ENCODE measurements around the gene NCSTN.

The NCSTN gene

GRCh38 chr1:160342953-160343869, at the start of gene NCSTN, which contains the start of gene COPA:
Gene NCSTN (plus strand): TSS chr1:160343383. CDS start chr1:160343397, 14 bp downstream.
Gene COPA (minus strand): TSS chr1:160343250. CDS start chr1:160343170, 80 bp downstream.
- peak; percentile 100 for DNase-seq

- DNase-seq, result no peak
Measured at GRCh38 chr1:160296036-160296435, 47.1 kb upstream of the NCSTN start.

GRCh38 chr1:160300173-160300572, 43.0 kb upstream of the NCSTN start:
- DNase-seq, result no peak

- DNase-seq, result no peak
Measured at GRCh38 chr1:160307118-160307791, 35.9 kb upstream of the NCSTN start.

GRCh38 chr1:160308451-160309184, 34.6 kb upstream of the NCSTN start:
- no peak for DNase-seq

- DNase-seq, result no peak
Measured at GRCh38 chr1:160309185-160309557, 34.0 kb upstream of the NCSTN start.

GRCh38 chr1:160309571-160309970, 33.6 kb upstream of the NCSTN start:
- no peak for DNase-seq

- DNase-seq, result no peak
Measured at GRCh38 chr1:160315359-160315758, 27.8 kb upstream of the NCSTN start.

- no peak for DNase-seq
Measured at GRCh38 chr1:160322831-160323230, 20.4 kb upstream of the NCSTN start.

- DNase-seq, result no peak
Measured at GRCh38 chr1:160325252-160325651, 17.9 kb upstream of the NCSTN start.

- DNase-seq, result no peak
Measured at GRCh38 chr1:160326418-160326817, 16.8 kb upstream of the NCSTN start.

- DNase-seq, result peak; percentile 98
Measured at GRCh38 chr1:160328184-160328583, 15.0 kb upstream of the NCSTN start.

- DNase-seq, result no peak
Measured at GRCh38 chr1:160330119-160330518, 13.1 kb upstream of the NCSTN start.

- DNase-seq, result no peak
Measured at GRCh38 chr1:160332516-160332915, 10.7 kb upstream of the NCSTN start.

- no peak for DNase-seq
Measured at GRCh38 chr1:160338580-160338979, 4.6 kb upstream of the NCSTN start.

GRCh38 chr1:160340146-160340545, 3.0 kb upstream of the NCSTN start:
- no peak for DNase-seq

GRCh38 chr1:160340866-160341265, 2.3 kb upstream of the NCSTN start:
- no peak for DNase-seq

- no peak for DNase-seq
Measured at GRCh38 chr1:160342526-160342925, 657 bp upstream of the NCSTN start.

GRCh38 chr1:160344241-160344640, 1.1 kb downstream of the NCSTN start:
- no peak for DNase-seq

GRCh38 chr1:160344936-160345335, 1.8 kb downstream of the NCSTN start:
- no peak for DNase-seq

GRCh38 chr1:160346463-160346862, 3.3 kb downstream of the NCSTN start:
- DNase-seq, result no peak

GRCh38 chr1:160346958-160347357, 3.8 kb downstream of the NCSTN start:
- DNase-seq, result no peak

- DNase-seq, result no peak
Measured at GRCh38 chr1:160351629-160352028, 8.4 kb downstream of the NCSTN start.
